Upper lobe of right lung (tissue), 1 donor: ENCODE data around the gene PPP1R13B. TPM values are rescaled to one million over a fixed set of nuclear protein-coding genes. Genes with fewer than 3 reads are reported as not detected.

Experiments
- ATAC-seq: fragments of 200-7000 bp; cut with Tn5 transposase; one replicate; pipeline ENCODE4 v1.9.1; 2020; ENCODE audit warnings: mild to moderate bottlenecking, moderate library complexity
- DNase-seq: peaks from one replicate; pipeline ENCODE4 v3.0.0-alpha.2; 2020
- H3K27ac ChIP-seq: fragments of 200-600 bp; one replicate; pipeline ENCODE4 v1.8.0; 2022
- H3K27me3 ChIP-seq: fragments of 200-600 bp; one replicate; pipeline ENCODE4 v1.8.0; 2022; ENCODE audit warnings: mild to moderate bottlenecking
- H3K36me3 ChIP-seq: fragments of 200-600 bp; one replicate; pipeline ENCODE4 v1.8.0; 2022
- H3K4me1 ChIP-seq: fragments of 200-600 bp; one replicate; pipeline ENCODE4 v1.8.0; 2022
- H3K4me3 ChIP-seq: fragments of 200-600 bp; one replicate; pipeline ENCODE4 v1.8.0; 2022; ENCODE audit warnings: mild to moderate bottlenecking
- H3K9me3 ChIP-seq: fragments of 200-600 bp; one replicate; pipeline ENCODE4 v1.8.0; 2022
- intact Hi-C: fragments of 100-400 bp; cut with DNase I; formaldehyde crosslinking; loops from one replicate; pipeline ENCODE4 v1.11.0; 2022
- total RNA-seq: library from RNA; stranded (reverse); fragmentation: NEBNext Ultra II Directional; extraction: Animal tissue kit (Norgen Biotek cat#: 25700); gene quantifications from one replicate; pipeline ENCODE4 v1.2.1, GENCODE V29; 2021
- TF ChIP-seq, protein P1 (sequence below): fragments of 200-600 bp; IDR thresholded peaks from one replicate; pipeline ENCODE4 v1.8.0; 2022; ENCODE audit warnings: antibody characterized with exemption
- donor health status: DM: no; HTN: yes; CAD: no; lungs with severe emphysema.

The PPP1R13B gene
- total RNA-seq, 1 donor from 2014 or later: 78.5 TPM

DNA sequence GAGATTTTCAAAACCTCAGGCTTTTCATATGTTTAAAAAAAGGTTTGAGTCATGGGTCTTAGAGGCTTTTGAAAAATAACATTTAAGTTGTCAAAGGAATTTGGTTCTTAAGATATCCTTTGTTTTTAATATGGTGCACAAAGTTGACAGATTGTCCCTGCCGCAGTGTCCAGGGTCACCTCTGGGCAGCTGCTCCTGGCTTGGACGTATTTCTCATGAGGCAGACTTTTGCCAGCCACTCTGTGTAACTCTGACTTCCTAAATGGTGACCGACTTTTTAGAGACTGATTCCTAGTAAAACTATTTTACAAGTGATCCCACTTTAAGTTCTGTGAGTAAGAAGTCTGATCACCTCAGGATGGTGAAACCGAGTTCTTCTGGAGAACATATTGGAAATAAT lies 159.7 kb downstream of the PPP1R13B start:
- ATAC-seq: no peak
- H3K36me3 ChIP-seq: peaks cover 88% of the 10 kb centered on the region
- no peak overlapping the region for H3K4me3 ChIP-seq
- H3K4me1 ChIP-seq: peaks cover 18% of the 10 kb centered on the region
- H3K27me3 ChIP-seq: no peaks in the 10 kb centered on the region
- no peaks in the 10 kb centered on the region for H3K9me3 ChIP-seq
- TF ChIP-seq, protein P1, sequence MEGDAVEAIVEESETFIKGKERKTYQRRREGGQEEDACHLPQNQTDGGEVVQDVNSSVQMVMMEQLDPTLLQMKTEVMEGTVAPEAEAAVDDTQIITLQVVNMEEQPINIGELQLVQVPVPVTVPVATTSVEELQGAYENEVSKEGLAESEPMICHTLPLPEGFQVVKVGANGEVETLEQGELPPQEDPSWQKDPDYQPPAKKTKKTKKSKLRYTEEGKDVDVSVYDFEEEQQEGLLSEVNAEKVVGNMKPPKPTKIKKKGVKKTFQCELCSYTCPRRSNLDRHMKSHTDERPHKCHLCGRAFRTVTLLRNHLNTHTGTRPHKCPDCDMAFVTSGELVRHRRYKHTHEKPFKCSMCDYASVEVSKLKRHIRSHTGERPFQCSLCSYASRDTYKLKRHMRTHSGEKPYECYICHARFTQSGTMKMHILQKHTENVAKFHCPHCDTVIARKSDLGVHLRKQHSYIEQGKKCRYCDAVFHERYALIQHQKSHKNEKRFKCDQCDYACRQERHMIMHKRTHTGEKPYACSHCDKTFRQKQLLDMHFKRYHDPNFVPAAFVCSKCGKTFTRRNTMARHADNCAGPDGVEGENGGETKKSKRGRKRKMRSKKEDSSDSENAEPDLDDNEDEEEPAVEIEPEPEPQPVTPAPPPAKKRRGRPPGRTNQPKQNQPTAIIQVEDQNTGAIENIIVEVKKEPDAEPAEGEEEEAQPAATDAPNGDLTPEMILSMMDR: no peak
- no peak for DNase-seq
- intact Hi-C loops: no loop called here
- no peak overlapping the region for H3K27ac ChIP-seq

DNA sequence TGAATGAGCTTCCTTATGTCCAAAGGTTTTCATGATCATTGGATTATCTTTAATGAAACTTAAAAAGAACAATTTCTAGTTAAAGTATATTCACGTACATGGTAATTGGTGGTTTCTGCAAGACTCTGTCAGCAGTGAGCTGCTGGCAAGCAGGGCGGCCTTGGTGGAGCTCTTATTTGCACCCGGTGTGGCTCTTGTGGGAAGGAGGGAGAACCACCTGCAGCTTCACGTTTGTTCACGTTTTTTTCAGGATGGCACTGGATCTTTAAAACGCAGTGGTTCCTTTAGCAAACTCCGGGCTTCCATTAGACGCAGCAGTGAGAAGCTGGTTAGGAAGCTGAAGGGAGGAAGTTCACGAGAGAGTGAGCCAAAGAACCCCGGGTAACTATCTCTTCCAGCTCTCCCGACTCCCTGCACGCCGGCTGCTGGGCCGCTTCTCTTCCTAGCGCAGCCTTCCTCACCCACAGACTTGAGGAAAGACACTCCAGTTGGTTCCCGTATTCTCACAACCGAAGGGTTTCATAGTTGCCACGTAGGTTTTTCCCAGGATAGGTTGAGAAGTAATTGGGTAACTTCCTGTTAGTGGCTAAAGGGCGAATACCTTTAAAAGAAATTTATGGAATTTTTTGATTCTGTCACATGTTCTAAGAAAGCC lies 160.4 kb downstream of the PPP1R13B start:
- Histone ChIP-seq H3K36me3 (peaks cover 88% of the 10 kb centered on the region), H3K9me3 (no peaks in the 10 kb centered on the region), H3K4me1 (peaks cover 18% of the 10 kb centered on the region), H3K27ac (no peak overlapping the region), H3K27me3 (no peaks in the 10 kb centered on the region), H3K4me3 (no peak overlapping the region)
- DNase-seq: no peak
- TF ChIP-seq, protein P1: no peak
- intact Hi-C loops: no loop called here
- no peak for ATAC-seq

DNA sequence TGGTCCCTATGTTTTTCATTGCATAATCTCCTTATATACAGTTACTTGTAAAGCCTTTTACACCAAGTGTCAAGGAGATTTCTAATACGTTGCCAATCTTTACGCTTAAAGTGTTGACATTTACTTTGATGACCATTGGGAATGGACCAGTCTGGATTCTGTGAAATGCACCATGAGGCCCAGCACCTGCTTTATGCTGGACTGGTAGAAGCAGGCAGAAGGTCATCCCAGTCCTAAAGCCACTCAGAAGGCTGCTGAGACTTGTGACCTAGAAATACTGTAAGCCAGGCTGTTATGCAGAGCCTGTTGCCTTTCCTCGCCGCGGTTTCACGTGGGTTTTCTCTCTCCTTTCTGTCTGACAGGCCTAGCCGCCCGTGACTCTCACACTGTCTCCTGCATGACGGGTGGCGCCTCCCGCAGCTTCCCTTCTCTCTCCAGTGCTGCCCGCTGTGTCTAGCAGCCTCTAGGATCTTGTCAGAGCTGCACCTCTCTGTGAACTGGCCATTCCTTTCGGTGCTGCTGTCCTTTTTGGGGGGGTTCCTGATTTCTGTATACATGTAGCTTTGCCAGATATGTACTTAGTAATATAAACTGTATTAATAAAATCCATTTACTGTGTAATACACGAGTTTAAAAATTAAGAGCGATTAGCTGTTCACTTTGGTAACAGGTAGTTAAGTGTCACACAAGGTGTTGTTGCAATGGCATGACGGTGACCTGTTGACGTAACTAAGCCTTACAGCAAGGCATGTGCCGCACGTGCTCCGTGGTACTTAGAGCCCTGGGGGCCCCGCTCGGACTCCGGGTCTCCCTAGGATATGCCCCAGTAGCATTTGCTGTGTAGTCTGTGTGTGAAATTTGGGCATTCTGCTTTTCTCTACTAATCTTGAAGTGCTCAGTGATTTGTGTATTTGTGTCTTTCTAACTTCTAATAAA lies 161.8 kb downstream of the PPP1R13B start:
- TF ChIP-seq, protein P1: no peak
- DNase-seq (no peak), ATAC-seq (no peak)
- H3K4me1 ChIP-seq: peaks cover 18% of the 10 kb centered on the region
- H3K9me3 ChIP-seq: no peaks in the 10 kb centered on the region
- H3K27me3 ChIP-seq: no peaks in the 10 kb centered on the region
- H3K4me3 ChIP-seq: no peak overlapping the region
- intact Hi-C loops: no loop called here
- no peak overlapping the region for H3K27ac ChIP-seq
- peaks cover 98% of the 10 kb centered on the region for H3K36me3 ChIP-seq

DNA sequence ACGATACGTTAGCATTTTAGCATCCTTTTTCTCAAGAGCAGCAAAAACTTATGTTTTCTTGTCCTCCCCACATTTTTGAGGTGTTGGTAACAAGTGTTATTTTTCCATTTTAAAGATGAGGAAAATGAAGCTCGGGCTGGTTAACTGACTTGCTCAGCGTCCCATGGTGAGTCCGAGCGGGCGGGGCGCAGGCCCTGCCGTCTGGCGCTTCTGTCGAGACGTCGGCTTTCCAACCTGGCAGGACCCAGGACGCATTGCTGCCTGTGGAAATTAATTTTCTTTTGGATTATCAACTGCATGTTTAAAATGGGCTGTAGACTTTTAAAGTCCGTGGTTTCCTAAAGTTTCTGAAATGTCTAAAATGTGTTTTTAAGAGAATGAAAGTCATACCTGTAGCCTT lies 162.5 kb downstream of the PPP1R13B start:
- DNase-seq (no peak), ATAC-seq (no peak)
- no peaks in the 10 kb centered on the region for H3K9me3 ChIP-seq
- peaks cover 100% of the 10 kb centered on the region for H3K36me3 ChIP-seq
- TF ChIP-seq, protein P1: no peak
- H3K27me3 ChIP-seq: no peaks in the 10 kb centered on the region
- no peak overlapping the region for H3K27ac ChIP-seq
- intact Hi-C loops: no loop called here
- H3K4me1 ChIP-seq: peaks cover 14% of the 10 kb centered on the region
- no peak overlapping the region for H3K4me3 ChIP-seq

DNA sequence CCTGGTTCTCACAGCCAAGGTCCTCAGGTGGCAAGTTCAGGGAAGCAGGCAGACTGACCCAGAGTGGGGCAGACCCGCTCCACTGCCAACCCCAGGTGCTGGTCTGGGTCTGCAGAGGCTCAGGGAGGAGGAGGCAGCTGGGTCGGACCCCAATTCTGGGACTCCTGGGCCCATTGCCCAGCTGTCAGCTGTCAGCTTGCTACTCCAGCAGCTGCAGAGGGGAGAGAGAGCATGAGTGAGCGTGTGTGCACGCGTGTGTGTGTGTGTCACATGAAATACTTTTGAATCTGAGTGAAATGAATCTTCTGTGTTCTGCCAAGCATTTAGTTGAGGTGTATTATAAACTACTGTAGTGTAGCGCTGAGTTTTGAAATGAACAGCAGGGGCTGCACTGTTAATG lies 162.9 kb downstream of the PPP1R13B start:
- intact Hi-C loops: no loop called here
- ATAC-seq: no peak

More for the DNA sequence above, 162.9 kb downstream of the PPP1R13B start:
- no peak overlapping the region for H3K4me3 ChIP-seq
- H3K4me1 ChIP-seq: peaks cover 15% of the 10 kb centered on the region
- TF ChIP-seq, protein P1: no peak
- DNase-seq: no peak
- H3K36me3 ChIP-seq: peaks cover 100% of the 10 kb centered on the region
- no peaks in the 10 kb centered on the region for H3K27me3 ChIP-seq
- no peak overlapping the region for H3K27ac ChIP-seq
- no peaks in the 10 kb centered on the region for H3K9me3 ChIP-seq

Other genes starting within 250 kb of the PPP1R13B start
- 172 TPM for gene KLC1, start 218.4 kb downstream of the PPP1R13B start, total RNA-seq
- gene XRCC3, start 132.1 kb downstream of the PPP1R13B start, total RNA-seq: 5.6 TPM
- gene ZFYVE21, start 131.8 kb downstream of the PPP1R13B start, total RNA-seq: 61.3 TPM
- gene TDRD9, start 80.9 kb upstream of the PPP1R13B start, total RNA-seq: 6.2 TPM
- not detected for gene RD3L, start 95.0 kb upstream of the PPP1R13B start, total RNA-seq
- 5.3 TPM for gene ASPG, start 238.1 kb upstream of the PPP1R13B start, total RNA-seq